Measurements from ENCODE around the gene ARHGAP26. TPM values are rescaled to one million over a fixed set of nuclear protein-coding genes. Genes with fewer than 3 reads are reported as not detected.

ARHGAP26 gene
- total and polyA plus RNA-seq, 2 donors (not counting 3 experiments of a cell fraction or from before 2014, with no cell fraction given), result 3.1 to 16.2 TPM

DNA sequence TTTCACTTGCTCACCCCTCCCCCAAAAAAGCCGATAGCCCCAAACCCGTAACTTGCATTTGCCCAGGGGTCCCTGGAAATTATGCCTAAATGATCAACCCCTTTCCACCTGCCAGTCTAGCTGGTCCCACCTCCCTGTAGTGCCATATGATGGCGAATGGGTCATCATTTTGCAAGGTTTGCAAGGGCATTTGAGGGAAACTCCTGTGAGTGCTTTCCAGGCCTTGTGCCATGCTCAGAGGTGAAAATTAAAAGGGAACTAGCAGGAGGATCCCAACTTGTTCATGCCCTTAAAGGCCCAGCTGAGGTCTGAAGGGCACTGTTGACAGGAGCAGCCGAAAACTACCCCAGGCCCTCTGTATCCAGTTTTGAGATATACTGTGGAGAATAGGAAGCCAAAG is 440.4 kb downstream of the ARHGAP26 start:
- Histone ChIP-seq H3K9me1 (replicated peaks; ENCODE audit: control insufficient read depth, extremely low read depth, insufficient read depth, low read length) (no peaks in the 10 kb centered on the region), H3K9me3 (replicated peaks; ENCODE audit: control insufficient read depth, insufficient read depth, low read length) (no peaks in the 10 kb centered on the region), H4K20me1 (replicated peaks; ENCODE audit: control insufficient read depth, extremely low read depth, insufficient read depth, low read length) (no peaks in the 10 kb centered on the region), H3K9ac (replicated peaks; ENCODE audit: extremely low read depth, insufficient read depth, low read length) (no peak overlapping the region), H3K27ac (ENCODE audit: insufficient read depth, low read depth, low read length) (no peak overlapping the region), H3K4me1 (ENCODE audit: control insufficient read depth, extremely low read depth, insufficient read depth, low read length) (peaks cover 32% of the 10 kb centered on the region), H3K4me3 (replicated peaks in 1 of 3; ENCODE audit: insufficient read depth in 1 of 3, low read depth in 1 of 3, low read length in 3 of 3) (no peak overlapping the region), H3K79me2 (ENCODE audit: control insufficient read depth, insufficient read depth, low read length) (no peaks in the 10 kb centered on the region), H3K36me3 (ENCODE audit: control insufficient read depth in 2 of 2, extremely low read depth in 1 of 2, insufficient read depth in 2 of 2, low read length in 2 of 2) (no peaks in the 10 kb centered on the region), H2AFZ (ENCODE audit: low read depth, low read length) (no peak overlapping the region), H3K4me2 (ENCODE audit: insufficient read depth, low read length) (no peak overlapping the region), H3K27me3 (ENCODE audit: control insufficient read depth in 2 of 2, insufficient read depth in 2 of 2, low read length in 2 of 2) (no peaks in the 10 kb centered on the region)
- CTCF ChIA-PET, result no interaction called here
- BruUV-seq (replicated peaks), result no TSS peak
- dilution Hi-C loops (cut with MboI; ENCODE audit: extremely low pct_ligation_motif_present, low sequenced_read_pairs) (loop anchor here (25.0 kb wide), 1 partner anchor 177 kb away; no protein-coding TSS in a partner anchor), intact Hi-C loops (cut with micrococcal nuclease) (no loop called here)
- TF ChIP-seq POLR2AphosphoS5 (IDR thresholded peaks at IDR 0.05; ENCODE audit: insufficient read depth, low read depth, low read length) (no peak), GATA2 (IDR thresholded peaks at IDR 0.05; ENCODE audit: insufficient read depth, insufficient read length, low read depth, low read length) (no peak), JUN (IDR thresholded peaks at IDR 0.05; ENCODE audit: borderline replicate concordance, insufficient read depth, insufficient read length, low read depth) (no peak), POLR2A (IDR thresholded peaks at IDR 0.05; ENCODE audit: low read depth, low read length) (no peak), FOS (IDR thresholded peaks at IDR 0.05; ENCODE audit: borderline replicate concordance, insufficient read depth, low read length) (no peak), EZH2 (IDR thresholded peaks at IDR 0.05; ENCODE audit: borderline replicate concordance, low read depth, low read length, severe bottlenecking) (no peak), MYC (IDR thresholded peaks at IDR 0.05; ENCODE audit: low read depth, low read length) (no peak)
- TF ChIP-seq, protein P1, sequence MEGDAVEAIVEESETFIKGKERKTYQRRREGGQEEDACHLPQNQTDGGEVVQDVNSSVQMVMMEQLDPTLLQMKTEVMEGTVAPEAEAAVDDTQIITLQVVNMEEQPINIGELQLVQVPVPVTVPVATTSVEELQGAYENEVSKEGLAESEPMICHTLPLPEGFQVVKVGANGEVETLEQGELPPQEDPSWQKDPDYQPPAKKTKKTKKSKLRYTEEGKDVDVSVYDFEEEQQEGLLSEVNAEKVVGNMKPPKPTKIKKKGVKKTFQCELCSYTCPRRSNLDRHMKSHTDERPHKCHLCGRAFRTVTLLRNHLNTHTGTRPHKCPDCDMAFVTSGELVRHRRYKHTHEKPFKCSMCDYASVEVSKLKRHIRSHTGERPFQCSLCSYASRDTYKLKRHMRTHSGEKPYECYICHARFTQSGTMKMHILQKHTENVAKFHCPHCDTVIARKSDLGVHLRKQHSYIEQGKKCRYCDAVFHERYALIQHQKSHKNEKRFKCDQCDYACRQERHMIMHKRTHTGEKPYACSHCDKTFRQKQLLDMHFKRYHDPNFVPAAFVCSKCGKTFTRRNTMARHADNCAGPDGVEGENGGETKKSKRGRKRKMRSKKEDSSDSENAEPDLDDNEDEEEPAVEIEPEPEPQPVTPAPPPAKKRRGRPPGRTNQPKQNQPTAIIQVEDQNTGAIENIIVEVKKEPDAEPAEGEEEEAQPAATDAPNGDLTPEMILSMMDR (IDR thresholded peaks at IDR 0.05; ENCODE audit: extremely low read depth in 1 of 2, insufficient read depth in 1 of 2, low read depth in 1 of 2, low read length in 2 of 2), result no peak
- TF ChIP-seq, protein P2, sequence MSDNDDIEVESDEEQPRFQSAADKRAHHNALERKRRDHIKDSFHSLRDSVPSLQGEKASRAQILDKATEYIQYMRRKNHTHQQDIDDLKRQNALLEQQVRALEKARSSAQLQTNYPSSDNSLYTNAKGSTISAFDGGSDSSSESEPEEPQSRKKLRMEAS (IDR thresholded peaks at IDR 0.05; ENCODE audit: insufficient read depth, insufficient read length), result no peak
- POLR2A ChIA-PET, result no interaction called here
- DNase-seq (ENCODE audit: low read depth, low spot score), result no peak
- no peak for FAIRE-seq
